Measurements from ENCODE around the gene ERGIC1. TPM values are rescaled to one million over a fixed set of nuclear protein-coding genes. Genes with fewer than 3 reads are reported as not detected.

Gene ERGIC1
- total and polyA plus RNA-seq, 9 donors, result 41.7 to 147 (median 92.3) TPM

DNA sequence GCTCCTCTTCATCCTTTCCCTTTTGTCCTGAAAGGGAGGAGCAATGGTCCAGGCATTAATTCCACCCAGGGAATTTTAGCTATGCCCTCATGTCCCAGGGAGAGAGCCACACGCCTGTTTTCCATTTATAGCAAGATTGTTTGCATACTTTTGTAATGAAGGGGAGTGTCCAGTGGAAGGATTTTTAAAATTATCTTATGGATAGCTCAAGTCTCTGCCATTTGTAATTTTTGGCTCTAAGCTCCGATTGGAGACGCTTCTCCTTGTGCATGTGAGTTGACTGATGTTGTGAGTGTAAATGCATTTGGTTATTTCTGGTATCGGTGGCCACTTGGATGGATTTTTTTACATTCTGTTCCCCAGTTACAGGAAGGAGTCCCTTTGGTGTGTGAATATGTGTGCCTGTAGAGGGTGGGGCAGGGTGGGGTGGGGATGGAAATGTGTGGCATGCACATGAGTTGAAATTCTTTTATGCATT lies 118.0 kb downstream of the ERGIC1 start:
- Histone ChIP-seq H3K36me3 (no peaks in the 10 kb centered on the region), H3K9me3 (no peaks in the 10 kb centered on the region), H3K27me3 (no peaks in the 10 kb centered on the region), H3K27ac (no peak overlapping the region), H3K4me1 (ENCODE audit: insufficient read depth) (no peaks in the 10 kb centered on the region), H3K4me3 (no peak overlapping the region)
- no peak for TF ChIP-seq POLR2A (IDR thresholded peaks at IDR 0.05)
- TF ChIP-seq, protein P1, sequence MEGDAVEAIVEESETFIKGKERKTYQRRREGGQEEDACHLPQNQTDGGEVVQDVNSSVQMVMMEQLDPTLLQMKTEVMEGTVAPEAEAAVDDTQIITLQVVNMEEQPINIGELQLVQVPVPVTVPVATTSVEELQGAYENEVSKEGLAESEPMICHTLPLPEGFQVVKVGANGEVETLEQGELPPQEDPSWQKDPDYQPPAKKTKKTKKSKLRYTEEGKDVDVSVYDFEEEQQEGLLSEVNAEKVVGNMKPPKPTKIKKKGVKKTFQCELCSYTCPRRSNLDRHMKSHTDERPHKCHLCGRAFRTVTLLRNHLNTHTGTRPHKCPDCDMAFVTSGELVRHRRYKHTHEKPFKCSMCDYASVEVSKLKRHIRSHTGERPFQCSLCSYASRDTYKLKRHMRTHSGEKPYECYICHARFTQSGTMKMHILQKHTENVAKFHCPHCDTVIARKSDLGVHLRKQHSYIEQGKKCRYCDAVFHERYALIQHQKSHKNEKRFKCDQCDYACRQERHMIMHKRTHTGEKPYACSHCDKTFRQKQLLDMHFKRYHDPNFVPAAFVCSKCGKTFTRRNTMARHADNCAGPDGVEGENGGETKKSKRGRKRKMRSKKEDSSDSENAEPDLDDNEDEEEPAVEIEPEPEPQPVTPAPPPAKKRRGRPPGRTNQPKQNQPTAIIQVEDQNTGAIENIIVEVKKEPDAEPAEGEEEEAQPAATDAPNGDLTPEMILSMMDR (IDR thresholded peaks at IDR 0.05), result no peak
- no peak for TF ChIP-seq EP300 (IDR thresholded peaks at IDR 0.05)
- DNase-seq, result no peak
- intact Hi-C loops (cut with DNase I), result no loop called here
- 9 to 23% (median 18%) methylated on average over 4 of the region's 4 CpGs for WGBS, 3 donors

DNA sequence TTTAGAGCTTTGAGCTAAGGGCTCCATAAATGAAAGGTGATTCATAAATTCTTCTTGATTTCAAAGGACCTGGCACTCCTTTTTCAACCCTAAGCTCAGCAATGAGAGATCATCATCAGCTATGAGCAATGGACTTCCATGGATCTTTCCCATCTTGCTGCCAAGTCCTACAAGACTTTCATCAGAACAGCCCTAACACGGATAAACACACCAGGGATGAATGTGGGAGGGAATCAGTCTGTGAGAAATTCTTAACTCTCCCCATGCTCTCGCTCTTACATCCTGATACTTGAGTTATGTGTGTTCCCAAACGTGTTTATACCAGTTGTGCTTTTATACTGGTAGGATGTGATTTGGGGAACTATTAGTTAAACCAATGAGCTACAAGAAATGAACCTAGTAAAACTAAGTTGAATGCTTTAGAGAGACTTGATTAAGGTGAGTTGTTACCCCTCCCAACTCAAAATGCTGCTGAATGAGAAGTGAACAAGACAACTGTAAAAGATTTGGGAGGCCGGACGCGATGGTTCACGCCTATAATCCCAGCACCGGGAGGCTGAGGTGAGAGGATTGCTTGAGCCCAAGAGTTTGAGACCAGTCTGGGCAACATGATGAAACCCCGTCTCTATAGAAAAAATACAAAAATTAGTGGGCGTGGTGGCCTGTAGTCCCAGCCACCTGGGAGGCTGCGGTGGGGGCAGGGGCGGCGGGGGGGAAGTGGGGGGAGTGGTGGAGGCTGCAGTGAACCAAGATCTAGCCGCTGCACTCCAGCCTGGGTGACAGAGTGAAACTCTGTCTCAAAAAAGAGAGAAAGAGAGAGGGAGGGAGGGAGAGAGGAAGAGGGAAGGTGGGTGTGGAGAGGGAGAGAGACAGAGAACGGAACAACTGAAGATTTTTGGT lies 120.0 kb downstream of the ERGIC1 start:
- intact Hi-C loops (cut with DNase I), result no loop called here
- WGBS, 3 donors, result 52 to 58% (median 55%) methylated on average over 15 of the region's 15 CpGs
- Histone ChIP-seq H3K36me3 (no peaks in the 10 kb centered on the region), H3K27ac (no peak overlapping the region), H3K4me3 (no peak overlapping the region), H3K9me3 (no peaks in the 10 kb centered on the region), H3K27me3 (no peaks in the 10 kb centered on the region), H3K4me1 (ENCODE audit: insufficient read depth) (peaks cover 2% of the 10 kb centered on the region)
- TF ChIP-seq EP300 (IDR thresholded peaks at IDR 0.05) (no peak), POLR2A (IDR thresholded peaks at IDR 0.05) (no peak)
- TF ChIP-seq, protein P1 (IDR thresholded peaks at IDR 0.05), result no peak
- DNase-seq, result no peak

DNA sequence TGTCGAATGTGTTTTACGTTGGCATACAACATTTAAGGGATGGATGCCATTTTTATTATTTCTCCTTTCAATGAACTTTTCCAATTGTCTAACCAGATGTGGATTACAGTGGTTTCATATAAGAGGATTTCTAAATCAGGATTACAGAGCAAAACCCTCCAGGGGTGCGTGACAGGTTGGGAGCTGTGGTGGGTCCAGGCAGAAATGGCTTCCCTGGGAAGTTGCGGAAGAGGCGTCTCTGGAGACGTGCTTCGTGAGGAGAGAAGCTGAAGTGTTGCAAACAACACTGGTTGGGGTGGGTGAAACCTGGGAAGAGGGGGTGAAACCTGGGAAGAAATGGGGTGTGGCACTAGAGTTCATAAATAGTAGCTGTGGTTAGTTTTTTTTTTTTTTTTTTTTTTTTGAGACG lies 120.7 kb downstream of the ERGIC1 start:
- DNase-seq, result peak in 1 of 5 donors; percentile 12
- Histone ChIP-seq H3K27ac (no peak overlapping the region), H3K36me3 (no peaks in the 10 kb centered on the region), H3K9me3 (no peaks in the 10 kb centered on the region), H3K4me1 (ENCODE audit: insufficient read depth) (peaks cover 2% of the 10 kb centered on the region), H3K4me3 (no peak overlapping the region), H3K27me3 (no peaks in the 10 kb centered on the region)
- WGBS, 3 donors, result 77 to 82% (median 78%) methylated on average over 8 of the region's 8 CpGs
- intact Hi-C loops (cut with DNase I), result loop anchor here in 1 of 4 donors (5.0 kb wide), 1 partner anchor 847 kb away; no protein-coding TSS in a partner anchor
- TF ChIP-seq, protein P1 (IDR thresholded peaks at IDR 0.05), result no peak
- TF ChIP-seq POLR2A (IDR thresholded peaks at IDR 0.05) (no peak), EP300 (IDR thresholded peaks at IDR 0.05) (no peak)

DNA sequence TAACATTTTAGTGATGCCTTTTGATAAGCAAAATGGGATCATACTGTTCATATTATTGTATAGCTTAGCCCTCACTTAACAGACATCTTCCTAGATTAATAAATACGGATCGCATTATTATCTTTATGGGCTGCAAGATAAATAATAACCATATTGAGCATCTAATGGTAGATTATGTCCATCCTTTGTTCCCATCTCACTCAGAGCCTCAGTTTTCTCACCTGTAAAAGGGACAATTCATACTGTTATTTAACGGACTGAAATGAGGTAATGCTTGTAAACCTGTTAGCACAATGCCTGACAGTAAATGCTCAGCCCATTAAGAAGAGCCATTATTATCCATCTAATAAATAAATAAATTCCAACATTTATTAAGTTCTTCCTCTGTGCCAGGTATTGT lies 122.2 kb downstream of the ERGIC1 start:
- no peak for DNase-seq
- H3K27me3 ChIP-seq, result no peaks in the 10 kb centered on the region
- H3K27ac ChIP-seq, result no peak overlapping the region
- no peak overlapping the region for H3K4me3 ChIP-seq
- 67 to 74% (median 72%) methylated on average over 3 of the region's 3 CpGs for WGBS, 3 donors
- H3K9me3 ChIP-seq, result no peaks in the 10 kb centered on the region
- intact Hi-C loops (cut with DNase I), result loop anchor here in 1 of 4 donors (5.0 kb wide), 1 partner anchor 849 kb away; no protein-coding TSS in a partner anchor
- TF ChIP-seq, protein P1 (IDR thresholded peaks at IDR 0.05), result no peak
- no peak for TF ChIP-seq EP300 (IDR thresholded peaks at IDR 0.05)
- TF ChIP-seq POLR2A (IDR thresholded peaks at IDR 0.05), result no peak
- peaks cover 10% of the 10 kb centered on the region for H3K4me1 ChIP-seq (ENCODE audit: insufficient read depth)
- H3K36me3 ChIP-seq, result no peaks in the 10 kb centered on the region

Measured in ovary (tissue), 9 donors.